Epithelial cell of prostate (primary cell): ENCODE results near the gene AKAP10.
"Not testable (repeated sequence)": the region's sequence is repeated elsewhere in the genome, so short reads cannot be mapped to it uniquely, and the experiment has no call there.

ENCODE experiments used
- DNase-seq: peaks from one replicate; pipeline ENCODE4 v3.0.0-alpha.2; 2011; ENCODE audit warnings: low read depth, low spot score
- H3K27ac ChIP-seq: fragments of 450-650 bp; 2 replicates; pipeline ENCODE4 v1.5.1; 2017; ENCODE audit warnings: mild to moderate bottlenecking

The AKAP10 gene

DNA sequence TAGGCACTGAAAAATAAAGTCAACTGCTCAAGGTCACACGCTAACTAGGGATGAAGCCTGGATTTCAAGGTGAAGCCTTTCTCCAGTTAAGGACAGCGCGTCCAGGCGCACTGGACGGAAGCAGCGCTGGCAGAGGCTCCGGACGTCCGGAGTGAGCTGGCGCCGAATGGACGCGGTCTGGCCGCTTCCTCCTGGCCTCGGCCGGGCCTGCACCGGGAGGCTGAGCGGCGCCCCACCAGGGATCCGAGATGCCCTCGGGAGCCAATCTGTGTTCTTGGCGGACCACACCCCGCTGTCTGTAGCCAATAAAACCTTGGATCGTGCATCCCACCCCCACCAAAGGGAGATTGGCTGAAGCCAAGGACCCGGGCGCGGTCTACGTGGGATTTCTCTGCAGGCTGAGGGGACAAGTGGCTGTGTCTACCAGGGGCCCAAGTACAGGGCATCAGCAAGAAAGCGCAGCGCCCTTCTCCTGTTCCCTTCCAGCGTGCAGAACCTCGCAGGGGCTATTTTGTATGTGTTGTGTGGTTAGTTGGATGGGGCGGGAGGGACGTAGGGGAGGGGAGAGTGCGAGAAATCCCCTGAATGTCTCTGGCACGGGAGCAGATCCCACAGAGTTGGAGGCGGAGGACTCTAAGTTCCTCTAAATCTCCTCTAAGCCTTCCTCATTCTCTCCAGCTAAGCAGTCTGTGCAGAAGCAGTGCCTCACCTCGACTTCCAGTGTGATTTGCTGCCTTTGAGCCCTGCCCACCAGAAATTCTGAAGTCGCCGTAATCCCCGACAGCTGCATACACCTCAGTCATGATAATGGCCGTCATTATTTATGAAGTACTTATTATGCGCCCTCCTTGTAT lies 2.5 kb upstream of the AKAP10 start:
- no peak for DNase-seq

DNA sequence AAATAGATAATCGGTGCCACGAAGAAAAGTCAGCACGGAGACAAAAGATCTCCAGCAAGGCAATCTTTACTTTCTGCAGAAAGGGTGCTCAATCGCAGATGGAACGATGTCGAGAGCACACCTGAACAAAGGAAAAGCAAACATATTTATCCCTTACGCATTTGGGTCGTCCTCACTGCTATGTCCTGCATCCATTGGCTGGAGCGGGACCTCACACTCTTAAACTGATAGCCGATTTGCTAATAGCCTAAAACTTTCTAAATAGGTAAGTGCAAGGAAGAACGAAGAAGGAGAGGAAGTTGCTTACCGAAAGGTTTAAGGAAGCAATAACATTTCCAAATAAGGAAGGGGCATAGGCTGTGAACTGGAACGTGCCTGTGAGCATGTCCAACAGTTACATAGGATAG lies 1.2 kb upstream of the AKAP10 start:
- no peak overlapping the region for H3K27ac ChIP-seq
- no peak for DNase-seq

More for the DNA sequence above, 2.5 kb upstream of the AKAP10 start:
- no peak overlapping the region for H3K27ac ChIP-seq

DNA sequence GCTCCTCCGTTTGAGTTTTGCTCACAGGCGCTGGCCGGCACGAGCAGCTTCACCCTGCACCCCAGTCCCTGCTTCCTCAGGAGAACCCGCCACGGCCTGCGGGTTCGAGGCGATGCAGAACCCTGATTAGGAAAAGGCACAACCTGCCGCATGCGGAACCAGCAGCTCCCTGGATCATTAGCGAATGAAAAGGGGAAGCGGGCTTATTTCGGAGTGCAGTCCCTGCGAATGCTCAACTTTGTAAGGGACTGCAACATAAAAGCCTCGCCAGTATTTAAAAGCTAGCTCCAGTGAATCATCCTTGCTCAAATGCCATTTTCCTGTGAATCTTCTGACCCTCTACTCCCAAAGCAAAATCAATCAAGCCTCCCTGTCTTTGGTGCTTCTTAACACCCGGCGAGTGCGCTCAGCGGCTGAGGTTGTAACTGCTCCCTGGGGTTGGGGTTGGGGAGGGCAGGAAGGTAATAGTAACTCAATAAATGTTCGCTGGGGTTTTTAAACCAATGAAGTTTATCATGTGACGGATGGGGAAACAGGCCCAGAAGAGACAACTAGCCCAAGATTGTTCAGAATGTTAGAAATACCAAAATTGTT lies 678 bp upstream of the AKAP10 start:
- H3K27ac ChIP-seq = peak overlapping the region; percentile 64
- no peak for DNase-seq

DNA sequence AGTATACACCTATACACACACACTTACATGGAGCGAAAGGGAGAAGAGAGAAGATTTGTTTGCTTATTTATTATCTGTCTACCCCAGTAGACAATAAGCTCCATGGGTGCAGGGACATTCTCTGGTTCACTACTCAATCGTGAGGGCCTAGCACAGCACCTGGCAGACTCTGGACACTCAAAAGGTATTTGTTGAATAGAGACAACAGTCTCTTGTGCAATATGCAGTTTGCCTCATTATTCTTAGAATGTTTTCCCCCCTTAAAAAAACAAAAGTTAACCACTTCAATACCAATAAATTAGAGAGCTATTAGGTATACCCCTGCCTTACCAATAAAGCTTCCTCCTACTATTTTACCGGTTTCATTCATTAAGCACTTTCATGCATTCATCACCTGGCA lies 2.0 kb downstream of the AKAP10 start:
- no peak overlapping the region for H3K27ac ChIP-seq
- DNase-seq = no peak

DNA sequence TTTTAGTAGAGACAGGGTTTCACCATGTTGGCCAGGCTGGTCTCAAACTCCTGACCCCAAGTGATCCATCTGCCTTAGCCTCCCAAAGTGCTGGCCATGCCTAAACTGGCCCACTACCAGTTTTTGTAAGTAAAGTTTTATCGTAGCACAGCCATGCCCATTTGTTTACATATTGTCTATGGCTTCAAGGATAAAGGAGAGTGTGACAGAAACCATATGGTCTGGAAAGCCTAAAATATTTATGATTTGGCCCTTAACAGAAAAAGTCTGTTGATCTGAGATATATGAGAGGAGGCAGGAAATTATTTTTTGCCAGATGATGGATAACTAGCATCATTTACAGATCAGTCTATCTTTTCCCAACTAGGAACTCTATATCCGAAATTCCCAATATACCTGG lies 4.5 kb downstream of the AKAP10 start:
- H3K27ac ChIP-seq = no peak overlapping the region
- DNase-seq = no peak

DNA sequence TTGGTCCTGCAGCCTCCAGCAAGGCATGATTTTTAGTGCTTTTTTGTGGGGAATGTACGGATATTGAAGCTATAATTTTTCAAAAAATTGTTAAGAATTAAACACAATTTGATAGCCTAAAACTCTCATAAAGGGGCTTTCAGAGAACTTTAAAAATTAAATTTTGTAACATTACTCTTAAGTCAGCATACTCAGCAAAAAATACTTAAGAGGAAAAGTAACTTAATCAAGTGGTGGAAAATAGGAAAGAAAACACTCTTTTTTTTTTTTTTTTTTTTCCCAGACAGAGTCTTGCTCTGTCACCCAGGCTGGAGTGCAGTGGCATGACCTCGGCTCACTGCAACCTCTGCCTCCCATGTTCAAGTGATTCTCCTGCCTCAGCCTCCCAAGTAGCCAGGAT lies 14.7 kb downstream of the AKAP10 start:
- DNase-seq, H3K27ac ChIP-seq: not testable (repeated sequence)

DNA sequence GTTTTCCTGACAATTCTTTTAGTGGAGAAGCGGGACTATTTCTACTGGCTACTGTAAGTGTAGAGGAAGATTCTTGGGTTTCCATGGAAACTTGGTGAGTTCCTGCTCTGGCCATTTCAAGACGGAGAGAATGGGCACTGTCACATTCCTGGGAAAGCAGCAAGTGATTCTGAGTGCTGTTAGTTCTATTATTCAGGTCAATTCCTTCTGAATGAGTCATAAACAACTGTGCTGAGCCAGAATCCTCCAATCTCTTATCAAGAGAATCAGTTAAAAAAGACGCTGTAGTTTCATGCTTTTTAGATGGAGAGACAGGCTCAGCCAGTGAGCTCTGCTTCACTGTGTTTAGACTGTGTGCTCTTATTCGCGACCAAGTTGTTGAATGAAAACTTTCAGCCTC lies 19.6 kb downstream of the AKAP10 start:
- DNase-seq = no peak
- peak overlapping the region; percentile 3 for H3K27ac ChIP-seq

DNA sequence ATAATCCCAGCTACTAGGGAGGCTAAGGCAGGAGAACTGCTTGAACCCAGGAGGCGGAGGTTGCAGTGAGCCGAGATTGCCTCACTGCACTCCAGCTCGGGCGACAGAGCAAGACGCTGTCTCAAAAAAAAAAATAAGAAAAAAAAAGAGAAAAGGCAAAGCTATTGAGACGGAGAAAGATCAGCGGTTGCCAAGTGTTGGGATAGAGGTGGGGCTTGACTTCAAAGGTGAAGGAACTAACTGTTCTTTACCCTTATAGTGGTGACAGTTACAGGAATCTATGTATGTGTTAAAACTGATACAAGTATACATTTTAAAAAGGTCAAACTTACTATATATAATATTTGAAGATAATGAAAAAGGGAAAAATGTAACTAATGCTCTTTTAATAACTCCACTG lies 22.5 kb downstream of the AKAP10 start:
- H3K27ac ChIP-seq = no peak overlapping the region
- DNase-seq = no peak

DNA sequence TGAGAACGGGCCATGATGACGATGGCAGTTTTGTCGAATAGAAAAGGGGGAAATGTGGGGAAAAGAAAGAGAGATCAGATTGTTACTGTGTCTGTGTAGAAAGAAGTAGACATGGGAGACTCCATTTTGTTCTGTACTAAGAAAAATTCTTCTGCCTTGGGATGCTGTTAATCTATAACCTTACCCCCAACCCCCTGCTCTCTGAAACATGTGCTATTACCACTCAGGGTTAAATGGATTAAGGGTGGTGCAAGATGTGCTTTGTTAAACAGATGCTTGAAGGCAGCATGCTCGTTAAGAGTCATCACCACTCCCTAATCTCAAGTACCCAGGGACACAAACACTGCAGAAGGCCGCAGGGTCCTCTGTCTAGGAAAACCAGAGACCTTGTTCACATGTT lies 26.2 kb downstream of the AKAP10 start:
- not testable (repeated sequence) for H3K27ac ChIP-seq, DNase-seq

DNA sequence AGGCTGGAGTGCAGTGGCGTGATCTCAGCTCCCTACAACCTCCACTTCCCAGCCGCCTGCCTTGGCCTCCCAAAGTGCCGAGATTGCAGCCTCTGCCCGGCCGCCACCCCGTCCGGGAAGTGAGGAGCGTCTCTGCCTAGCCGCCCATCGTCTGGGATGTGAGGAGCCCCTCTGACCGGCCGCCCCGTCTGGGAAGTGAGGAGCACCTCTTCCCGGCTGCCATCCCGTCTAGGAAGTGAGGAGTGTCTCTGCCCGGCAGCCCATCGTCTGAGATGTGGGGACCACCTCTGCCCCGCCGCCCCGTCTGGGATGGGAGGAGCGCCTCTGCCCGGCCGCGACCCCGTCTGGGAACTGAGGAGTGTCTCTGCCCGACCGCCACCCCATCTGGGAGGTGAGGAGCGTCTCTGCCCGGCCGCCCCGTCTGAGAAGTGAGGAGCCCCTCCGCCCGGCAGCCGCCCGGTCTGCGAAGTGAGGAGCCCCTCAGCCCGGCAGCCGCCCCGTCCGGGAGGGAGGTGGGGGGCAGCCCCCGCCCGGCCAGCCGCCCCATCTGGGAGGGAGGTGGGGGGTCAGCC lies 26.9 kb downstream of the AKAP10 start:
- not testable (repeated sequence) for H3K27ac ChIP-seq, DNase-seq

DNA sequence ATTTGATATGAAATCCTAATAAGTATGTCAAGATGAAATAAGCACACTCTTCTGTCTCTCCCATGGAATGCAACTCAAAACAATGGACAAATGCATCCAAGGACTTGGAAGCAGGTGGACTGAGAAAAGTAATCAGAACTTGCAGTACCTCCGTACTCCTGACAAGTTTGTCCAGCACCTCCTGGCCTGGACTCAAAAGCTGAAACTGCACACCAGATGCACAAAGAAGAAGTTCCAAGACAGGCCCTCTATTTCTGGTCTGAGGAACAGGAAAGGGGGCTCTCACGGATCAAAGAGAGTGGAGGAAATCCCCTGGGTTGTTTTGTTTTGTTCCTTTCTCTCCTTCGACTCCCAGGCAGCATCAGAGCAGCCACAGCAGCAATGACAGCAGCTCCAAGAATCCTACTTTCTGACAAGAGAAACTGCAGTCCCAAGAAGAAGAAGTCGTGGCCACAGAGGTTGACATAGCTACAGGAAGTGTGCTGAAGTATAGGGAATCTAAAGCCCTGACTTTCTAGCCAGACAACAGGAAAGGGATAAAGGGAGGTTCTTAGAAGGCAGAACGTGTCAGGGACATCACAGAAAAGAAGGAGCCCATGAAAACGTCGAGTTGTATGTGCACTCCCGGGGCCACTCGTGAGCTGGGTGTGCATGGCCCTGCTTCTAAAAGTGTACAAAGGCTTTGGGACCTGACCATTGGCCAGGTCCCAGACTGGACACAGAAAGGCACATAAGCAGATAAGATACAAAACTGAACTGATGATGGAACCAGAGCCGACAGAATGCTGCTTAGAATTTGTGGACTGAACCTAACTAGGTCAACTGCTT lies 29.3 kb downstream of the AKAP10 start:
- DNase-seq = no peak
- H3K27ac ChIP-seq = no peak overlapping the region

DNA sequence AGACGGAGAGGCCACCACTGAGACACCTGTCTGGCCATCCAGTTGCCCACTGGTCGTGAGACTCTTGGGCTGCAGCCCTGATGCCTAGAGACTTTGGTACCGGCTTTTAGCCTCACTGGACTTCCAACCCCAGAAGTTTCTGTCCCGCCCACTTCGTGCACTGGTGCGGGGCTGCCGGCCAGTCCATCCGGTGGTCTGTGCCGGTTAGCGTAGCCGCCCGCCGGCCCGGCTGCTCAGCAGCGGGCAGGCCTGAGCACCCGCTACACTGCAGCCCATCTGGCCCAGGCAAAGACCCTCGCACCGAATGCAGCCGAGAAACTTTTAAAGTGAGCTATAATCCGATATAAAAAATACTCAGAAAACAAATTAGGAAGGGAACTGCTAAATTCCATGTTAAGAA lies 30.7 kb downstream of the AKAP10 start:
- no peak overlapping the region for H3K27ac ChIP-seq
- DNase-seq = no peak

DNA sequence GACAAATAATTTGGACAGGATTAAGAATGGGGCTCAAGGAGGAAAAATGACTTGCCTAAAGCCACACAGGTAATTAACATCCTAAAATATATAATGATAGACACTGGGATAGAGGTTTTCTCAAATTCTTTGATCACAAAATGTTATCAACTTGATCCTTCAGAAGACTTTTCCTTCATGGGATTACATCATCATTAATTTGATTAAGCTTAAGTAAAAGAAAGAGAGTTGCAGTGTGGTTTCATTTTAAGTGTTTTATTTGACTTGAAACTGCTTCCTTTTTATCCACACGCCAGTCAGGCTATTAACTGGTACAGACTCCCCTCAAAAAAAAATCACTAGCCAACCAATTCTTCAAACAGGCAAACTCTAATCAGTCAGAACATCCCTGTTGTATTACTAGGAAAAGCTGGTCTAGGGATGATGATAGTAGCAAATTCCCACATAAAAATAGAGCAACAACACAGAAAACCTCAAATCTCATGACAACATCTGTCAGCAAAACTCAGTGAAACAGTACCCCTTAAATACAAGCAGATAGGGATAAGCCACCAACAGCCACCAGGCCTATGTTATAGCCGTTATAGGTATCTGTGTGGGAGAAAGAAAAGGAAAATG lies 32.5 kb downstream of the AKAP10 start:
- DNase-seq = no peak
- H3K27ac ChIP-seq = no peak overlapping the region

DNA sequence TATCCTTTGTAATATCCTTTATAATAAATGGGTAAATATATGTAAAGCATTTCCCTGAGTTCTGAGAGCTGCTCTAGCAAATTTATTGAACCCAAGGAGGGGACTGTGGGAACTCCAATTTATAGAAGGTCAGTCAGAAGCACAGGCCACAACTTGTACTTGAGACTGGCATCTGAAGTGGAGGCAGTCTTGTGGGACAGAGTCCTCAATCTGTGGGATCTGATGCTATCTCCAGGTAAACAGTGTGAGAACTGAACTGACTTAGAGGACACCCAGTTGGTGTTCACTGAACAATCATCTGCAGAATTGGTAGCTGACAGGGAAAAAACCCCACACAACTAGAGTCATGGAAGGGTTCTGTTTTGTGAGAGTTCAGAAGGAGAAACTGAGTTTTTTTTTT lies 34.0 kb downstream of the AKAP10 start:
- no peak overlapping the region for H3K27ac ChIP-seq
- DNase-seq = no peak

DNA sequence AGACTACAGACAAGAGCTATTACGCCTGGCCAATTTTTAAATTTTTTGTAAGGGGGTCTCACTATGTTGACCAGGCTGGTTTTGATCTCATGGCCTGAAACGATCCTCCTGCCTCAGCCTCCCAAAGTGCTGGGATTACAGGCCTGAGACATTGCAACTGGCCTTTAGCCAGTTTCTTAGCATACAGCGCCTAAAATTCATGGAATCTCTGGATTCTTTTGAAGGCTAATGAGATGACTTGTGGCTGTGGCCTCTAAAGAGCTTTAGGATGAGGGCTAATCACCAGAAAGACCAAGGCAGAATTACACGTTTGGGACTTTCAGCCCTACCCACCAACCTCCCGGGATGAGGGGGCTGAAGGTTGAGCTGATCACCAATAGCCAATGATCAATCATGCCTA lies 34.6 kb downstream of the AKAP10 start:
- DNase-seq = no peak
- H3K27ac ChIP-seq = no peak overlapping the region

DNA sequence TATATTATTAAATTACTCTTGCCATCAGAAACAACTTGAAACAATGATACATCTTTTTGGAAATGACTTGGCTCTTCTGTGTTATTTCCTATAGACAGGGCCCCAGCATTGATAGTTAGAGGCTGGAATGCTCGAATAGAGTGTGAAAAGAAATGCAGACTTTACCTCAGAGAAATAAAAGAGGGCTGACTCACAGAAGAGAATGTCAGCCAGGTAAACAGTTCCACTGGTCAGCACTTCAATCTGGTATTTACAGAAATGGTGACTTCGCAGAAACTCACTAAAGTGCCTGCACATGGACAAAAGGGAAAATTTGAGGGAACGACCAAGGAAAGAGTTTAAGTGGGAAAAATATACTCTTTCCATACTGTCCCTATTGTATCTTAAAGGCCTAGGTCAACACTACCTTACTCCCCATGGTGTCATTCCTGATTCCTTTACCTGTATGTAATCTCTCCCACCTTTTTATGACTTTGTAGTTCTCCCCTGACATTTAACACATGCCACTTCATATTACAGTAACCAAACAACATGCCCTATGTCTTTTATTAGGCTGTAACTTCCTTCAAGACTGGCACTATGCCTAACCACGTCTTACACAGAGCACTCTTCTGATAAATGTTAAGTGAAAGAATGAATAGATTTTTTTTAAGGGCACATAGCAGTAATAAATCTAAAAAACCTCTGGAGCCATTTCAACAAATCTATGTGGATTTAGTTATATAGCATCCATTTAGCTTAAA lies 36.7 kb downstream of the AKAP10 start:
- peak overlapping the region; percentile 35 for H3K27ac ChIP-seq

DNA sequence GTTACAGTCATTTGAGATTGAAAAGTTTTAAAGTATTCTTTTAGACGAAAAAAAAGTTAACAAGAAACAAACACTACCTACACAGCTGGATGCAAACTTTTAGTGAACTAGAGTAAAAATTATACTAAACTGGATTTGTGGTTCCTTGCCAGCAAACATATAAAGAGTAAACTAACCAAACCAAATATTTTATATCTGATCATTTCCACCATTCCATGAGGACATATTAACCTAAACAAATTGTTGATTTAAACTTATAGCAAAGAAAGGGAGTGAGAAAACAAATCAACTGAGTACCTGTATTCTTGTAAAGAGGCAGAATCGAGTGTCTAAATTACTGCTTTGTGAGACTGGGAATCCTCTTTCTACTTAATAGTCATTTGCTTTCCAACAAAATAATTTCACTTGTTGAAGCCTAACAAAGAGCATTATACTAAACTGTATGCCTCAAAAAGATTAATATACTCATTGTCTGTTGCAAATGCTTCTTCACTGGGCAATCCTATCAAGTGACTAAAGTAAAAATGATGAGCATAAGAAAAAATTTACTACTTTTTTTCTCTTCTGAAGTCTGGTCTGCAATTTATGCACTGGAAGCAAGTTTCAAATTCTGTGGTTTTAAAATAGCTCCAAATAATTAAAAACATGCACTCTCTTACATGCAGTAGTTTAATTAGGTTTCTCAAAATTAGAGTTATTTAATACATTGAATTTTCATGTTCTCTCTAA lies 37.5 kb downstream of the AKAP10 start:
- peak overlapping the region; percentile 35 for H3K27ac ChIP-seq
- no peak for DNase-seq

More for the DNA sequence above, 36.7 kb downstream of the AKAP10 start:
- peak; percentile 31 for DNase-seq

DNA sequence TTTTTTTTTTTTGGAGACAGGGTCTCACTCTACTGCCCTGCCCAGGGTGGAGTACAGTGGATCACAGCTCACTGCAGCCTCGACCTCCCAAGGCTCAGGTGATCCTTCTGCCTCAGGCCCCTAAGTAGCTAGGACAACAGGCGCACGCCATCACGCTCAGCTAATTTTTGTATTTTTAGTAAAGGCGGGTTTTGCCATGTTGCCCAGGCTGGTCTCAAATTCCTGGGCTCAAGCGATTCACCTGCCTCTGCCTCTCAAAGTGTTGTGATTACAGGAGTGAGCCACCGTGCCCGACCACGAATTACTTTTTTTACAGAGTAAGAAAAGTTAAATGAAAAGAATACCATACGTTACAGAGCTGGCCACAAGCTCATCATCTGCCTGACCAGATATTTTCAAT lies 38.9 kb downstream of the AKAP10 start:
- H3K27ac ChIP-seq = no peak overlapping the region
- DNase-seq = no peak

DNA sequence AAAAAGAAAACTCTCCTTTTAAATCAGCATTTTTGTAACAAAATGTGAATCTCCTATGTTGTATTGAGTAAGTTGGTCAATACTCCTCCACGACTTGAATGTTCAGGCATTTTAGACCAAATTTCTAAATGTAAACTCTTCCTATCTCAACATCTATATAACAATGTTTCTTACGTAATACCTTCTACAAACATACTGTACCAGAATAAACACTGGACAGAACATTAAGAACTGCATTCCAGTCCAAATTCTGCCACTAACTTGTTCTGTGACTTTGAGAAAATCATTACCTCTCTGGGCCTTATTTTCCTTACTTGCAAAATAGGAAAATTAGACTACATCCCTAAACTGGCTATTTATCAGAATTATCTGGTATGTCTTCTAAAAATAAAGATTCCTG lies 40.1 kb downstream of the AKAP10 start:
- no peak for DNase-seq
- no peak overlapping the region for H3K27ac ChIP-seq
